NCI-H2171 (cell line): ENCODE data around the gene GRM3.
"Not testable (repeated sequence)": the region's sequence is repeated elsewhere in the genome, so short reads cannot be mapped to it uniquely, and the experiment has no call there.

Source experiments
- DNase-seq: peaks from one replicate; lab custom pipeline; 2025; lab: John Stamatoyannopoulos, UW

GRM3 gene

GRCh38 chr7:86643561-86644281 lies at the start of gene GRM3:
Gene GRM3 (plus strand): TSS chr7:86643909. CDS start chr7:86765146, 121,237 bp downstream.
- DNase-seq, result no peak

- no peak for DNase-seq
Observed at GRCh38 chr7:86598311-86598710, 45.4 kb upstream of the GRM3 start.

GRCh38 chr7:86598721-86599120 lies 45.0 kb upstream of the GRM3 start:
- DNase-seq, result no peak

- DNase-seq, result no peak
Observed at GRCh38 chr7:86600506-86601290, 43.0 kb upstream of the GRM3 start.

- DNase-seq, result not testable (repeated sequence)
Observed at GRCh38 chr7:86615711-86616110, 28.0 kb upstream of the GRM3 start.

GRCh38 chr7:86644282-86645224 lies 844 bp downstream of the GRM3 start:
- no peak for DNase-seq

GRCh38 chr7:86645225-86645608 lies 1.5 kb downstream of the GRM3 start:
- DNase-seq, result no peak

- DNase-seq, result no peak
Observed at GRCh38 chr7:86645676-86646276, 2.1 kb downstream of the GRM3 start.

- DNase-seq, result peak; percentile 2
Observed at GRCh38 chr7:86647385-86648094, 3.8 kb downstream of the GRM3 start.

- no peak for DNase-seq
Observed at GRCh38 chr7:86648169-86648568, 4.5 kb downstream of the GRM3 start.

GRCh38 chr7:86653919-86654659 lies 10.4 kb downstream of the GRM3 start:
- no peak for DNase-seq

GRCh38 chr7:86657948-86658347 lies 14.2 kb downstream of the GRM3 start:
- DNase-seq, result no peak

- DNase-seq, result no peak
Observed at GRCh38 chr7:86660950-86661462, 17.3 kb downstream of the GRM3 start.

- no peak for DNase-seq
Observed at GRCh38 chr7:86664486-86664885, 20.8 kb downstream of the GRM3 start.

GRCh38 chr7:86664991-86665390 lies 21.3 kb downstream of the GRM3 start:
- no peak for DNase-seq

GRCh38 chr7:86665669-86666068 lies 22.0 kb downstream of the GRM3 start:
- no peak for DNase-seq

GRCh38 chr7:86667732-86668131 lies 24.0 kb downstream of the GRM3 start:
- DNase-seq, result no peak

GRCh38 chr7:86668315-86668714 lies 24.6 kb downstream of the GRM3 start:
- no peak for DNase-seq

GRCh38 chr7:86687831-86688230 lies 44.1 kb downstream of the GRM3 start:
- DNase-seq, result no peak

GRCh38 chr7:86689363-86689762 lies 45.7 kb downstream of the GRM3 start:
- DNase-seq, result no peak
